MCF 10A (cell line): Measurements from ENCODE around the gene GNLY. TPM values are rescaled to one million over a fixed set of nuclear protein-coding genes. Genes with fewer than 3 reads are reported as not detected.

Experiments used
- BruUV-seq: library from RNA; stranded (reverse); fragments of 400-500 nt; replicated peaks from 2 replicates; lab custom pipeline; 2021; lab: Mats Ljungman, UMichigan
- CTCF ChIA-PET: fragments of 300-600 bp; sonication (Branson Sonifier 250); formaldehyde crosslinking; extraction: SDS; loops from one replicate; lab custom pipeline; 2021; ENCODE audit warnings: antibody characterized with exemption, inconsistent platforms; lab: Yijun Ruan, JAX
- POLR2A ChIA-PET: fragments of 300-600, 350-650 bp; sonication (Branson Sonifier 250); formaldehyde crosslinking; extraction: SDS; loops from one replicate; lab custom pipeline; 2020; ENCODE audit warnings: antibody characterized with exemption, inconsistent platforms; lab: Yijun Ruan, JAX
- DNase-seq: peaks from one replicate; pipeline ENCODE4 v3.0.0-alpha.2; 2018; ENCODE audit not compliant: unreplicated experiment
- H3K27ac Mint-ChIP-seq: one replicate; pipeline ENCODE4 v1.8.0; 2022; ENCODE audit warnings: mild to moderate bottlenecking, low read depth, mixed read lengths; ENCODE audit not compliant: unreplicated experiment
- H3K27me3 Mint-ChIP-seq: one replicate; pipeline ENCODE4 v1.8.0; 2022; ENCODE audit warnings: mixed read lengths; ENCODE audit not compliant: insufficient read depth, unreplicated experiment
- H3K36me3 Mint-ChIP-seq: one replicate; pipeline ENCODE4 v1.8.0; 2022; ENCODE audit warnings: mild to moderate bottlenecking, moderate library complexity, mixed read lengths; ENCODE audit not compliant: insufficient read depth, unreplicated experiment
- H3K4me1 Mint-ChIP-seq: one replicate; pipeline ENCODE4 v1.8.0; 2022; ENCODE audit warnings: mixed read lengths; ENCODE audit not compliant: insufficient read depth, unreplicated experiment
- H3K4me3 Mint-ChIP-seq: one replicate; pipeline ENCODE4 v1.8.0; 2022; ENCODE audit warnings: mild to moderate bottlenecking, moderate library complexity, mixed read lengths; ENCODE audit not compliant: unreplicated experiment
- H3K9me3 Mint-ChIP-seq: one replicate; pipeline ENCODE4 v1.8.0; 2022; ENCODE audit warnings: mixed read lengths; ENCODE audit not compliant: unreplicated experiment
- intact Hi-C: fragments of 100-400 bp; cut with micrococcal nuclease; formaldehyde crosslinking; loops from 2 replicates; pipeline ENCODE4 v1.14.1; 2022
- total RNA-seq: library from RNA; stranded (reverse); gene quantifications from 2 replicates; pipeline ENCODE4 v1.2.3, GENCODE V29; 2022
- TF ChIP-seq, protein P1 (sequence below): fragments of 200-600 bp; IDR thresholded peaks from one replicate; pipeline ENCODE4 v1.8.0; 2022; ENCODE audit warnings: antibody characterized with exemption, mild to moderate bottlenecking; ENCODE audit not compliant: unreplicated experiment

GNLY gene
- total RNA-seq, 1 experiment from 2014 or later: not detected

DNA sequence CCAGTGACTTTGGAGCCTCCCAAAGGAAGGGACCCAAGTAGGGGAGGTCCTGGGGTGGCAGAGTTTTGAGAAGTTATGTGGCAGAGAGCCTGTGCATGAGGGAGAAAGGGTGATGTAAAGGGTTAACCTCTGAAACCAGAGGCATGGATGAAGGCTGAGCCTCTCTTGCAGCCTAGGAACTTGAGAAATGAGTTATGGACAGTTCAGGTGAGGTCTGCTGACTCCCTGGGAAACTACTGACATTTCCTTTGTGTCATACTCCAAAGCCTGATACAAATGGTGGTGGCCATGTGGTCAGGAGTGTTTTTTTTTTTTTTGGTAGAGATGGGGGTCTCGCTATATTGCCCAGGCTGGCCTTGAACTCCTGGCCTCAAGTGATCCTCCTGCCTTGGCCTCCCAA, 12.4 kb upstream of the GNLY start:
- Mint-ChIP-seq H3K27me3 (no peaks in the 10 kb centered on the region), H3K27ac (peak overlapping the region; percentile 90), H3K4me3 (no peak overlapping the region), H3K36me3 (no peaks in the 10 kb centered on the region), H3K9me3 (no peaks in the 10 kb centered on the region), H3K4me1 (peaks cover 25% of the 10 kb centered on the region)
- intact Hi-C loops: no loop called here
- ChIA-PET CTCF (interaction anchor here (0.6 to 10.8 kb wide), 8 partner anchors 11 to 261 kb away, joined by 4 to 166 read pairs (median 7); partner anchors contain the start of gene SFTPB), POLR2A (interaction anchor here (0.7 to 3.5 kb wide), 4 partner anchors 17 to 49 kb away, joined by 3 to 22 read pairs (median 6); no protein-coding TSS in a partner anchor)
- DNase-seq: no peak
- no TSS peak for BruUV-seq
- TF ChIP-seq, protein P1, sequence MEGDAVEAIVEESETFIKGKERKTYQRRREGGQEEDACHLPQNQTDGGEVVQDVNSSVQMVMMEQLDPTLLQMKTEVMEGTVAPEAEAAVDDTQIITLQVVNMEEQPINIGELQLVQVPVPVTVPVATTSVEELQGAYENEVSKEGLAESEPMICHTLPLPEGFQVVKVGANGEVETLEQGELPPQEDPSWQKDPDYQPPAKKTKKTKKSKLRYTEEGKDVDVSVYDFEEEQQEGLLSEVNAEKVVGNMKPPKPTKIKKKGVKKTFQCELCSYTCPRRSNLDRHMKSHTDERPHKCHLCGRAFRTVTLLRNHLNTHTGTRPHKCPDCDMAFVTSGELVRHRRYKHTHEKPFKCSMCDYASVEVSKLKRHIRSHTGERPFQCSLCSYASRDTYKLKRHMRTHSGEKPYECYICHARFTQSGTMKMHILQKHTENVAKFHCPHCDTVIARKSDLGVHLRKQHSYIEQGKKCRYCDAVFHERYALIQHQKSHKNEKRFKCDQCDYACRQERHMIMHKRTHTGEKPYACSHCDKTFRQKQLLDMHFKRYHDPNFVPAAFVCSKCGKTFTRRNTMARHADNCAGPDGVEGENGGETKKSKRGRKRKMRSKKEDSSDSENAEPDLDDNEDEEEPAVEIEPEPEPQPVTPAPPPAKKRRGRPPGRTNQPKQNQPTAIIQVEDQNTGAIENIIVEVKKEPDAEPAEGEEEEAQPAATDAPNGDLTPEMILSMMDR: no peak

DNA sequence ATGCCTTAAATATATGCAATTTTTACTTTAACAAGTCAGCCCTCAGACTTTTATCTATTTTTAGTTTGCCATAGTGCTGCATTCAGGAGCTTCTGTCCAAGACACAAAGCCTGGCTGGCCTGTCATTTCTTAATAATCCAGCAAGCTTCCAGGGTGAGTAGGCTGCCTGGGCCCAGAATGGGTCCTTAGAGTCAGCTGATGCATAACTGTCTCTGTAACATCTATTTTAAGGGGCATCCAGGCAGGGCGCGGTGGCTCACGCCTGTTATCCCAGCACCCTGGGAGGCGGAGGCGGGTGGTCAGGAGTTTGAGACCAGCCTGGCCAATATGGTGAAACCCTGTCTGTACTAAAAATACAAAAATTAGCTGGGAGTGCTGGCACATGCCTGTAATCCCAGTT, 11.8 kb upstream of the GNLY start:
- TF ChIP-seq, protein P1: no peak
- CTCF ChIA-PET: interaction anchor here (0.7 to 10.8 kb wide), 6 partner anchors 10 to 132 kb away, joined by 4 to 166 read pairs (median 14); no protein-coding TSS in a partner anchor
- Mint-ChIP-seq H3K27ac (peak overlapping the region; percentile 90), H3K4me3 (no peak overlapping the region), H3K36me3 (no peaks in the 10 kb centered on the region), H3K4me1 (peaks cover 31% of the 10 kb centered on the region), H3K9me3 (no peaks in the 10 kb centered on the region), H3K27me3 (no peaks in the 10 kb centered on the region)
- POLR2A ChIA-PET: interaction anchor here (2.1 kb wide), 1 partner anchor 21 kb away, joined by 8 read pairs; no protein-coding TSS in a partner anchor
- no peak for DNase-seq
- no TSS peak for BruUV-seq
- intact Hi-C loops: no loop called here

DNA sequence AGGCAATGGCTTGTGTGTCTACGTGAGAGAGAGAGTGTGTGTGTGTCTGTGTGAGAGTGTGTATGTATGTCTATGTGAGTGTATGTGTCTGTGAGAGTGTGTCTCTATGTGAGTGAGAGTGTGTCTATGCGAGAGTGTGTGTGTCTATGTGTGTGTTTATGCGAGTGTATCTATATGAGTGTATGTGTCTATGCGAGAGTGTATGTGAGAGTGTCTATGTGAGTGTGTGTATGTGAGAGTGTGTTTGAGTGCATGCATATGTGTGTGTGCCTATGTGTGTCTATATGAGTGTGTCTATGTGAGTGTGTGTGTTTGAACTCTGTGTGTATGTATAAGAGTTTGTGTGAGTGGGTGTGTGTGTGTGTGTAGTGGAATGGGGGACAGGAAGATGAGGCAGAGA, 9.8 kb upstream of the GNLY start:
- Mint-ChIP-seq H3K9me3 (no peaks in the 10 kb centered on the region), H3K36me3 (no peaks in the 10 kb centered on the region), H3K4me3 (no peak overlapping the region), H3K27me3 (no peaks in the 10 kb centered on the region), H3K4me1 (peaks cover 18% of the 10 kb centered on the region), H3K27ac (no peak overlapping the region)
- intact Hi-C loops: no loop called here
- no peak for DNase-seq
- ChIA-PET CTCF (interaction anchor here (1.0 to 1.4 kb wide), 3 partner anchors 15 to 47 kb away, joined by 3 to 5 read pairs (median 5); no protein-coding TSS in a partner anchor), POLR2A (interaction anchor here (0.9 to 1.1 kb wide), 2 partner anchors 12 to 22 kb away, joined by 3 to 6 read pairs; no protein-coding TSS in a partner anchor)
- TF ChIP-seq, protein P1: no peak
- BruUV-seq: no TSS peak

DNA sequence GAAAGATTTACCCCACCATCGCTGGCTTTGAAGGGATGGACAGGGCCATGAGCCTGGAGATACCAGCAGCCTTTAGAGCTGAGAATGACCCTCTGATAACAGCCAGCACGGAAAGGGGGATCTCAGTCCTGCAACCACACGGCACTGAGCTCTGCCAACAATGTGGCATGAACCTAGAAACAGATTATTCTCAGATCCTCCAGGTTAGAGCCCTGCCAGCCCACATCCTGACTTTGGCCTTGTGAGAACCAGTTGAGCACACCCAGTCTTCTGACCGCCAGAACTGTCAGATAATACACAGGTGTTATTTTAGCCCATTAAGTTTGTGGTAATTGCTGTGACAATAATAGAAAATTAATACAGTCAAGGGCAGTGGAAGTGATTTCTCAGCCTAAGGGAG, 9.4 kb upstream of the GNLY start:
- intact Hi-C loops: no loop called here
- DNase-seq: no peak
- ChIA-PET CTCF (interaction anchor here (0.7 to 1.4 kb wide), 3 partner anchors 23 to 143 kb away, joined by 3 to 5 read pairs (median 5); no protein-coding TSS in a partner anchor), POLR2A (interaction anchor here (0.9 to 1.1 kb wide), 2 partner anchors 12 to 21 kb away, joined by 3 to 6 read pairs; no protein-coding TSS in a partner anchor)
- Mint-ChIP-seq H3K36me3 (no peaks in the 10 kb centered on the region), H3K4me1 (peaks cover 18% of the 10 kb centered on the region), H3K27me3 (no peaks in the 10 kb centered on the region), H3K27ac (no peak overlapping the region), H3K4me3 (no peak overlapping the region), H3K9me3 (no peaks in the 10 kb centered on the region)
- TF ChIP-seq, protein P1: no peak
- no TSS peak for BruUV-seq
